ENCODE data around the gene SYT10.

SYT10 gene

GRCh38 chr12:33440477-33440876, 858 bp upstream of the SYT10 start:
- no peak for DNase-seq (ENCODE audit: low read depth, low spot score)
- no peak overlapping the region for H3K27ac ChIP-seq

GRCh38 chr12:33438851-33439586, 600 bp downstream of the SYT10 start:
- no peaks in the 10 kb centered on the region for H3K36me3 ChIP-seq (ENCODE audit: insufficient read depth, low read length)
- no peak overlapping the region for H3K9ac ChIP-seq (ENCODE audit: insufficient read length)
- H3K9me3 ChIP-seq (ENCODE audit: low read depth, low read length), result no peaks in the 10 kb centered on the region

More at GRCh38 chr12:33440477-33440876, 858 bp upstream of the SYT10 start:
- Histone ChIP-seq H3K9me3 (ENCODE audit: low read depth, low read length) (no peaks in the 10 kb centered on the region), H3K4me3 (no peak overlapping the region), H3K9ac (ENCODE audit: insufficient read length) (no peak overlapping the region), H3K36me3 (ENCODE audit: insufficient read depth, low read length) (no peaks in the 10 kb centered on the region)
- TF ChIP-seq POLR2AphosphoS5 (IDR thresholded peaks at IDR 0.05; ENCODE audit: borderline replicate concordance, low read depth, low read length), result no peak
- peak; percentile 58 for TF ChIP-seq EZH2 (IDR thresholded peaks at IDR 0.05)

GRCh38 chr12:33438025-33438772, 1.4 kb downstream of the SYT10 start:
- Histone ChIP-seq H3K36me3 (ENCODE audit: insufficient read depth, low read length) (no peaks in the 10 kb centered on the region), H3K27ac (no peak overlapping the region), H3K9me3 (ENCODE audit: low read depth, low read length) (no peaks in the 10 kb centered on the region), H3K9ac (ENCODE audit: insufficient read length) (no peak overlapping the region), H3K4me3 (no peak overlapping the region)
- DNase-seq (ENCODE audit: low read depth, low spot score), result no peak
- TF ChIP-seq FOXP2 (optimal IDR thresholded peaks at IDR 0.05; ENCODE audit: control extremely low read depth, extremely low read length, insufficient read depth) (no peak), POLR2AphosphoS5 (IDR thresholded peaks at IDR 0.05; ENCODE audit: borderline replicate concordance, low read depth, low read length) (no peak), EZH2 (IDR thresholded peaks at IDR 0.05) (no peak)

More at GRCh38 chr12:33438851-33439586, 600 bp downstream of the SYT10 start:
- no peak overlapping the region for H3K27ac ChIP-seq
- H3K4me3 ChIP-seq, result peak overlapping the region; percentile 66
- no peak for DNase-seq (ENCODE audit: low read depth, low spot score)
- TF ChIP-seq FOXP2 (optimal IDR thresholded peaks at IDR 0.05; ENCODE audit: control extremely low read depth, extremely low read length, insufficient read depth) (no peak), POLR2AphosphoS5 (IDR thresholded peaks at IDR 0.05; ENCODE audit: borderline replicate concordance, low read depth, low read length) (no peak), EZH2 (IDR thresholded peaks at IDR 0.05) (peak; percentile 59)

GRCh38 chr12:33437598-33437997, 2.0 kb downstream of the SYT10 start:
- Histone ChIP-seq H3K4me3 (no peak overlapping the region), H3K9ac (ENCODE audit: insufficient read length) (no peak overlapping the region), H3K36me3 (ENCODE audit: insufficient read depth, low read length) (no peaks in the 10 kb centered on the region), H3K27ac (no peak overlapping the region), H3K9me3 (ENCODE audit: low read depth, low read length) (no peaks in the 10 kb centered on the region)
- TF ChIP-seq FOXP2 (optimal IDR thresholded peaks at IDR 0.05; ENCODE audit: control extremely low read depth, extremely low read length, insufficient read depth), result no peak
- TF ChIP-seq EZH2 (IDR thresholded peaks at IDR 0.05), result no peak
- no peak for TF ChIP-seq POLR2AphosphoS5 (IDR thresholded peaks at IDR 0.05; ENCODE audit: borderline replicate concordance, low read depth, low read length)
- DNase-seq (ENCODE audit: low read depth, low spot score), result no peak

GRCh38 chr12:33432992-33433391, 6.6 kb downstream of the SYT10 start:
- Histone ChIP-seq H3K9me3 (ENCODE audit: low read depth, low read length) (no peaks in the 10 kb centered on the region), H3K4me3 (no peak overlapping the region), H3K27ac (no peak overlapping the region), H3K36me3 (ENCODE audit: insufficient read depth, low read length) (no peaks in the 10 kb centered on the region), H3K9ac (ENCODE audit: insufficient read length) (no peak overlapping the region)
- no peak for TF ChIP-seq POLR2AphosphoS5 (IDR thresholded peaks at IDR 0.05; ENCODE audit: borderline replicate concordance, low read depth, low read length)
- no peak for TF ChIP-seq EZH2 (IDR thresholded peaks at IDR 0.05)
- no peak for TF ChIP-seq FOXP2 (optimal IDR thresholded peaks at IDR 0.05; ENCODE audit: control extremely low read depth, extremely low read length, insufficient read depth)
- no peak for DNase-seq (ENCODE audit: low read depth, low spot score)

- Histone ChIP-seq H3K4me3 (no peak overlapping the region), H3K9ac (ENCODE audit: insufficient read length) (no peak overlapping the region), H3K36me3 (ENCODE audit: insufficient read depth, low read length) (no peaks in the 10 kb centered on the region), H3K9me3 (ENCODE audit: low read depth, low read length) (no peaks in the 10 kb centered on the region), H3K27ac (no peak overlapping the region)
- DNase-seq (ENCODE audit: low read depth, low spot score), result no peak
- no peak for TF ChIP-seq POLR2AphosphoS5 (IDR thresholded peaks at IDR 0.05; ENCODE audit: borderline replicate concordance, low read depth, low read length)
- no peak for TF ChIP-seq FOXP2 (optimal IDR thresholded peaks at IDR 0.05; ENCODE audit: control extremely low read depth, extremely low read length, insufficient read depth)
- no peak for TF ChIP-seq EZH2 (IDR thresholded peaks at IDR 0.05)
Measured at GRCh38 chr12:33431648-33432047, 8.0 kb downstream of the SYT10 start.

GRCh38 chr12:33429468-33429867, 10.2 kb downstream of the SYT10 start:
- Histone ChIP-seq H3K9me3 (ENCODE audit: low read depth, low read length) (no peaks in the 10 kb centered on the region), H3K27ac (no peak overlapping the region), H3K9ac (ENCODE audit: insufficient read length) (no peak overlapping the region), H3K4me3 (no peak overlapping the region), H3K36me3 (ENCODE audit: insufficient read depth, low read length) (no peaks in the 10 kb centered on the region)
- TF ChIP-seq POLR2AphosphoS5 (IDR thresholded peaks at IDR 0.05; ENCODE audit: borderline replicate concordance, low read depth, low read length), result no peak
- no peak for TF ChIP-seq EZH2 (IDR thresholded peaks at IDR 0.05)
- TF ChIP-seq FOXP2 (optimal IDR thresholded peaks at IDR 0.05; ENCODE audit: control extremely low read depth, extremely low read length, insufficient read depth), result no peak
- DNase-seq (ENCODE audit: low read depth, low spot score), result no peak

- H3K36me3 ChIP-seq (ENCODE audit: insufficient read depth, low read length), result no peaks in the 10 kb centered on the region
- no peak overlapping the region for H3K27ac ChIP-seq
- H3K4me3 ChIP-seq, result no peak overlapping the region
- no peaks in the 10 kb centered on the region for H3K9me3 ChIP-seq (ENCODE audit: low read depth, low read length)
- TF ChIP-seq EZH2 (IDR thresholded peaks at IDR 0.05) (no peak), POLR2AphosphoS5 (IDR thresholded peaks at IDR 0.05; ENCODE audit: borderline replicate concordance, low read depth, low read length) (no peak), FOXP2 (optimal IDR thresholded peaks at IDR 0.05; ENCODE audit: control extremely low read depth, extremely low read length, insufficient read depth) (no peak)
- DNase-seq (ENCODE audit: low read depth, low spot score), result no peak
- no peak overlapping the region for H3K9ac ChIP-seq (ENCODE audit: insufficient read length)
Measured at GRCh38 chr12:33427071-33427470, 12.5 kb downstream of the SYT10 start.
